Testis (tissue), 2 donors: ENCODE data around the gene THRB.

Source experiments
- POLR2A ChIP-seq: fragments of 450-650 bp; IDR thresholded peaks from one replicate; pipeline ENCODE4 v1.6.1; 2017; ENCODE audit warnings: antibody characterized with exemption, mild to moderate bottlenecking, moderate library complexity
- TF ChIP-seq, protein P1 (sequence below), 3 experiments: fragments of 450-650 bp in 2 of 3; fragments of 200-600 bp in 1 of 3; sonication (generic) in 1 of 3; IDR thresholded peaks; one replicate each; pipeline ENCODE4 v1.5.1; 2016 to 2019; ENCODE audit warnings: antibody characterized with exemption in 3 of 3, mild to moderate bottlenecking in 2 of 3, moderate library complexity in 1 of 3

DNA sequence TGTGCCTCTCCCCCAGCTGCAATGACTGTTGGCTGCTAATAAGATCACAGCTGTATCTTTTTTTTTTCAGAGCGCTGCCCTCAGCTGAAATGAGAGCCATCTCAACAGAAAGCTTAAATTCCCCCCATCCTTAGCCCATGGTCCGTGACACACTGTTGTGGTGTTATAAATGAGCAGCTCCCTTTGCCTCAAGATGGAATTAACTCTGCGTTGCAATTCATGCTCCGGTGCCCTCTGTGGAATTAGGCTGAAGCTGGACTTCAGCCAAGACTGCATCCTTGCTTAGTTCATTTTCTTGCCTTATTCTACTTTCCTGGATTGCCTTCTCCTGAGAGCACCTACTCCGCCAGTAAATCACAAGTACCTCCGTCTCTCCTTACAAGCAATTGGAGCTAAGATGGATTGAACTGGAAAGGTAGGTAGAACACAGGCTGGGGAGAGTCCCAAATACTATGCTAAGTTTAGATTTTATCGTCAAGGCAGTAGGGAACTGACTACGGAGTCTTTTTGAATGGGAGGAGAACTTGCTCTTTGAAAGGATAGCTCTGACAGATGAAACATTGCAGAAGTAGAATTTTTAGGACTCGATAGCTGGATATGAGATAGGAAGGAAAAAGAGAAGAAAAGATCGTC is 39.0 kb upstream of the THRB start:
- TF ChIP-seq POLR2A = no peak
- TF ChIP-seq, protein P1, sequence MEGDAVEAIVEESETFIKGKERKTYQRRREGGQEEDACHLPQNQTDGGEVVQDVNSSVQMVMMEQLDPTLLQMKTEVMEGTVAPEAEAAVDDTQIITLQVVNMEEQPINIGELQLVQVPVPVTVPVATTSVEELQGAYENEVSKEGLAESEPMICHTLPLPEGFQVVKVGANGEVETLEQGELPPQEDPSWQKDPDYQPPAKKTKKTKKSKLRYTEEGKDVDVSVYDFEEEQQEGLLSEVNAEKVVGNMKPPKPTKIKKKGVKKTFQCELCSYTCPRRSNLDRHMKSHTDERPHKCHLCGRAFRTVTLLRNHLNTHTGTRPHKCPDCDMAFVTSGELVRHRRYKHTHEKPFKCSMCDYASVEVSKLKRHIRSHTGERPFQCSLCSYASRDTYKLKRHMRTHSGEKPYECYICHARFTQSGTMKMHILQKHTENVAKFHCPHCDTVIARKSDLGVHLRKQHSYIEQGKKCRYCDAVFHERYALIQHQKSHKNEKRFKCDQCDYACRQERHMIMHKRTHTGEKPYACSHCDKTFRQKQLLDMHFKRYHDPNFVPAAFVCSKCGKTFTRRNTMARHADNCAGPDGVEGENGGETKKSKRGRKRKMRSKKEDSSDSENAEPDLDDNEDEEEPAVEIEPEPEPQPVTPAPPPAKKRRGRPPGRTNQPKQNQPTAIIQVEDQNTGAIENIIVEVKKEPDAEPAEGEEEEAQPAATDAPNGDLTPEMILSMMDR (IDR thresholded peaks at IDR 0.05) = no peak
